Gastrocnemius medialis (tissue), 4 donors: ENCODE data around the gene AXIN1.

Source experiments
- CTCF ChIP-seq, 5 experiments: fragments of 450-650 bp in 3 of 5; fragments of 200-600 bp in 2 of 5; sonication (generic) in 2 of 5; IDR thresholded peaks in 4 of 5; conservative IDR thresholded peaks in 1 of 5; 1 replicate in 4 of 5; 2 replicates in 1 of 5; pipeline ENCODE4 v1.5.1; 2016 to 2019; ENCODE audit warnings: antibody characterized with exemption in 5 of 5, mild to moderate bottlenecking in 3 of 5, moderate library complexity in 3 of 5
- POLR2A ChIP-seq, 2 donors: fragments of 450-650 bp; IDR thresholded peaks; one replicate each; pipeline ENCODE4 v1.6.1; 2017; ENCODE audit warnings: antibody characterized with exemption in 2 of 2, mild to moderate bottlenecking in 2 of 2, moderate library complexity in 2 of 2

- TF ChIP-seq POLR2A (IDR thresholded peaks at IDR 0.05) (no peak), CTCF (IDR thresholded peaks at IDR 0.05 in 4 of 5, conservative IDR thresholded peaks at IDR 0.05 in 1 of 5) (no peak)
Measured at GRCh38 chr16:259226-259625, 93.3 kb downstream of the AXIN1 start.
